BE2C (cell line): ENCODE measurements around the gene ICA1.

ENCODE experiments used
- DNase-seq: peaks from one replicate; pipeline ENCODE4 v3.0.0-alpha.2; 2020
- H3K27me3 ChIP-seq: fragments of 250-450 bp; sonication (Bioruptor Pico); 2 replicates; pipeline ENCODE4 v1.5.1; 2020; ENCODE audit warnings: mild to moderate bottlenecking
- H3K36me3 ChIP-seq: fragments of 250-450 bp; sonication (Bioruptor Pico); 2 replicates; pipeline ENCODE4 v1.5.1; 2020; ENCODE audit warnings: mild to moderate bottlenecking
- H3K4me1 ChIP-seq: fragments of 250-450 bp; sonication (Bioruptor Pico); 2 replicates; pipeline ENCODE4 v1.5.1; 2020
- H3K4me3 ChIP-seq: 2 replicates; pipeline ENCODE4 v1.5.1; 2011; ENCODE audit warnings: low read depth, low read length
- H3K9me3 ChIP-seq: fragments of 250-450 bp; sonication (Bioruptor Pico); 2 replicates; pipeline ENCODE4 v1.5.1; 2020
- CTCF ChIP-seq: IDR thresholded peaks from 2 replicates; pipeline ENCODE4 v1.5.1; 2012; ENCODE audit warnings: mild to moderate bottlenecking, low read depth, low read length

Gene ICA1

GRCh38 chr7:8177109-8177933, 84.6 kb downstream of the ICA1 start:
- DNase-seq, result no peak
- H3K36me3 ChIP-seq, result peaks cover 2% of the 10 kb centered on the region
- H3K9me3 ChIP-seq, result no peaks in the 10 kb centered on the region
- peaks cover 33% of the 10 kb centered on the region for H3K4me1 ChIP-seq
- H3K27me3 ChIP-seq, result no peaks in the 10 kb centered on the region
- no peak overlapping the region for H3K4me3 ChIP-seq
- no peak for TF ChIP-seq CTCF

- Histone ChIP-seq H3K4me1 (peaks cover 28% of the 10 kb centered on the region), H3K36me3 (peaks cover 2% of the 10 kb centered on the region), H3K9me3 (no peaks in the 10 kb centered on the region), H3K4me3 (no peak overlapping the region), H3K27me3 (no peaks in the 10 kb centered on the region)
- TF ChIP-seq CTCF, result no peak
- no peak for DNase-seq
These were observed 85.4 kb downstream of the ICA1 start for GRCh38 chr7:8176370-8177081.

- no peak for DNase-seq
- H3K27me3 ChIP-seq, result no peaks in the 10 kb centered on the region
- H3K9me3 ChIP-seq, result no peaks in the 10 kb centered on the region
- peaks cover 2% of the 10 kb centered on the region for H3K36me3 ChIP-seq
- no peak overlapping the region for H3K4me3 ChIP-seq
- no peak for TF ChIP-seq CTCF
- H3K4me1 ChIP-seq, result peaks cover 28% of the 10 kb centered on the region
These were observed 86.0 kb downstream of the ICA1 start for GRCh38 chr7:8175929-8176369.

GRCh38 chr7:8172372-8173354, 89.3 kb downstream of the ICA1 start:
- H3K4me1 ChIP-seq, result peaks cover 28% of the 10 kb centered on the region
- no peaks in the 10 kb centered on the region for H3K9me3 ChIP-seq
- H3K36me3 ChIP-seq, result peaks cover 3% of the 10 kb centered on the region
- H3K27me3 ChIP-seq, result no peaks in the 10 kb centered on the region
- no peak overlapping the region for H3K4me3 ChIP-seq
- no peak for DNase-seq
- TF ChIP-seq CTCF, result no peak

- Histone ChIP-seq H3K9me3 (no peaks in the 10 kb centered on the region), H3K4me3 (no peak overlapping the region), H3K36me3 (peaks cover 3% of the 10 kb centered on the region), H3K27me3 (no peaks in the 10 kb centered on the region), H3K4me1 (peaks cover 10% of the 10 kb centered on the region)
- no peak for DNase-seq
- TF ChIP-seq CTCF, result no peak
These were observed 92.8 kb downstream of the ICA1 start for GRCh38 chr7:8169171-8169570.
